Activated CD8-positive, alpha-beta memory T cell treated with anti-CD3 and anti-CD28 coated beads, Interleukin-2, amount 50 U/mL, for 4 hours (primary cell): Measurements from ENCODE around the gene MSS51.

ENCODE experiments used
- DNase-seq: peaks from one replicate; pipeline ENCODE4 v3.0.0-alpha.2; 2020

Gene MSS51

DNA sequence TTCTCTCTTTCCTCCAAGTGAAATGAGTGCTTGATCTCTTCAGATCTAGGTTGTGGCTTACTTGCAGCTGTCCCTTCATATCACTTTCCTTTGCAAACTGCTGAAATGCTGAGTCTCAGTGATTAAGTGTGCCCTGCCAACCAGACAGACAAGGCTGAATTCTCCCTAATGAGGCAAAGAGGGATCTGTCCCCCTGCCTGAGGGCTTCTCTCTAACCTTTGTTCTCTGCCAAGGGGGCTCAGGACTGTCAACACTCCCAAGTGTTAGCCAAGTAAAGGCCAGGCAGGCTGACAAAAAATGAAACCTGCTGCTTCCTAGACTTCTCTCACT, at the start of gene MSS51:
MSS51 (minus strand) TSS at position 24 of the 330 bp plus-strand sequence. CDS start 5,277 bp downstream, outside the sequence.
- no peak for DNase-seq

DNA sequence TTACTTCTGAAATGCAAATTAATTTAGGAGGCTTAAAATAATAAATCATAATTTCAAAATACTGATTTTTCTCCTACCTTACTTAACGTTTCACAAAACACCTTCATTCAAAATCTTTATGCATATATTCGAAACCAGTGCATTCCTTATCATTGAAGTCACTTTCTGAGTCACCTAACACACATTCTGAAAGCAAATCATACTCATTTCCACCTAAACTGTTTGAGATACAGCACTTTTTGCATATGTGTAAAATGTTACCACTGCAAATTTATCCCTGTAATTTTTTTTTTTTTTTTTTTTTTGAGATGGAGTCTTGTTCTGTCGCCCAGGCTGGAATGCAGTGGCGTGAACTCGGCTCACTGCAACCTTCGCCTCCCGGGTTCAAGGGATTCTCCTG, 46.8 kb upstream of the MSS51 start:
- no peak for DNase-seq

GRCh38 chr10:73478636-73479035, 45.3 kb upstream of the MSS51 start:
- no peak for DNase-seq

GRCh38 chr10:73471226-73471625, 37.9 kb upstream of the MSS51 start:
- no peak for DNase-seq

DNA sequence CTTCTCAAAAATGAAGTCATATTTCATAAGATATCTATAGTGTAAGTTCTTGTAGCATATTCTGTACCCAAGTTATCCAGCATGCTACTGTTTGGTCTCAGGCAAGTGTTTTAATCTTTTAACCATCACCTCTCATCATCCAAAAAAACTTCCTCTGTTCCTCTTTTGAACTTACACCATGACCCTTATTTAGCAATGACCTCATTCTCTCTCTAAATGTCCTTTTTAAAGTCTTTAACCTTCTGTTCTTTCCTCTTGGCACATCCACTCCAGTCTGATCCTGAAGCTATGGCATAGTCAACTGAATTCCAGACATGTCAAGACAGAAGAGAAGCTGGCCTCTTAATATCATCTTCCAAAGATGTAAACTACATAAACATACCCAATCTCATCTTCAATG, 36.2 kb upstream of the MSS51 start:
- no peak for DNase-seq

GRCh38 chr10:73467206-73467605, 33.8 kb upstream of the MSS51 start:
- DNase-seq, result no peak

DNA sequence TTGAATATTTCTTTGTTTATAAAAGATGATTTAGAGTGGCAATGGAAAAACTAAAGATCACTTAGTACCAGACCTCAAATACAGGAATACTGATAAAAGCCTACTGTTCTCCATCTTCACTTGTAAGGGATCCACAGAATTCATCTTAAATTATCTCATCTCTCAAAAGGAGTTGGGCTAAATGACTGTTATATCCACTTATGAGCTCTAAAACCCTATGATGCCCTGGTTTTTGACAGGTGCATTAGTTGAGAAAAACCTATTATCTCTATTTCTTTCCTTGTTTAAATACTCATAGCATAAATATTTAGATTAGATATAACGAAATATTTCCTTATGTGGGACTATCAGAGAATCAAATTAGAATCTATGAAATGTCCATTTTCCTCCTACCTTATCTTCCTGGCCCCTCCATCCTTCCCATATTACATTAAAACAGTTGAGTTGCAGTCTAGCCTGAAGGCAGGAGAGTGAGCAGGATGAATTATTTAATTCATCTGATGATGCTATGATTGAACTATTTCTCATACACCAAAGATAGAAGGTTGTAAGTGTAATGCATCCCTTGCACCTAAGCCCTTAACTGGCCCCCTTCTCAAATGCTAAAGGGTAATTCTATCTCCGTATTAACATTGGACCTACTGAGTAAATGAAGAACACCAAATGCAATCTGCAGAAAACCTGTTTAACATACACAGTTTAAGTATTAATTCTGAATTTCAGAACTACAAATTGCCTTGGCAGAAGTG, 32.8 kb upstream of the MSS51 start:
- DNase-seq, result no peak

DNA sequence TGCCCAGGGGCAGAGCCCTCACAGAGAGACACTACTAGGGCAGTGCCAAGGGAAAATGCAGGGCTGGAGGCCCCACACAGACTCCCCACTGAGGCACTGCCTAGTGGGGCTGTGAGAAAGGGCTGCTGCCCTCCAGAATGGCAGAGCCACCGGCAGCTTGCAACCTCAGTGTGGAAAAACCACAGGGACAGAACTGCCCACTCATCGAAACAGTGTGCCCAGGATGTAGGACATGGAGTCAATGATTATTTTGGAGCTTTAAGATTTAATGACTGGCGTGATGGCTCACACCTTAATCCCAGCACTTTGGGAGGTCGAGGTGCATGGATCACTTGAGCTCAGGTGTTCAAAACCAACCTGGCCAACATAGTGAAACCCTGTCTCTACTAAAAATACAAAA, 27.5 kb upstream of the MSS51 start:
- DNase-seq, result no peak

- DNase-seq, result no peak
Observed at GRCh38 chr10:73459683-73460314, 26.4 kb upstream of the MSS51 start.

- no peak for DNase-seq
Observed at GRCh38 chr10:73456187-73456890, 23.0 kb upstream of the MSS51 start.

GRCh38 chr10:73449113-73449512, 15.8 kb upstream of the MSS51 start:
- no peak for DNase-seq

DNA sequence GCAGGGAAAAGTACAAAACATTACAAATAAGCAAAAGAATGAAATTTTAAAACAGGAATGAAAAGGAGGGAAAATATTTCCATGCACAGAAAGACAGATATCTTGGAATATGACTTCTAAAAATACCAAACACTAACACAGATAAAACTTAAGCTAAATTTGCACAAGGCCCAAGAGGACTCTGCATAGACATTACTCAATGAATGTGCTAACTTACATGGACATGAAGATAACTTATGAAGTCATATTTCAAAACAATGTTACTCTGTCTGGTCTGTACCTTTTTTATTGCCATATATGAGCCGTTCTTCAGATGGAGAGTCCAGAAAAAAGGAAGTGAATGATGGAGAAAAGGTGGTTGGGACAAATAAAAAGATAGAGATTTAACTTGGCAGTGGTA, 15.0 kb upstream of the MSS51 start:
- DNase-seq, result no peak

- DNase-seq, result no peak
Observed at GRCh38 chr10:73446926-73447325, 13.6 kb upstream of the MSS51 start.

DNA sequence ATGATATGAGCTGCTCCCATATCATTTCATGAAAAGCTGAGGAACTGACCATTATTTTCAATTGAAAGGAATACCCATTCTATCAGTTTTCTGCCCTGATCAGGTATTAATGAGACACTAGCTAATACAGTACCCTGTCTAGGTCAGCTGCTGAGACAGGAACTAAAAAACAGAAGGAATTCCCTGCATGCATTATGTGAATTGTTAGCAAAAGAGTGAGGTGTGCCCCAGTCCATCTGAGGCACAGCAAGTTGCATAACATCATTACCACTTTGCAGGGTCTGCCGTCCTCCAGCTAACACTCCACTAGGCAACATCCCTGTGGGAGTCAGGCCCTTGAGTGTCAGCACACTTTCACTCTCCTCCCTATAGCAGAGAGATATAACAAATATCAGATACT, 11.1 kb upstream of the MSS51 start:
- no peak for DNase-seq

GRCh38 chr10:73439605-73440312, 6.4 kb upstream of the MSS51 start:
- no peak for DNase-seq

DNA sequence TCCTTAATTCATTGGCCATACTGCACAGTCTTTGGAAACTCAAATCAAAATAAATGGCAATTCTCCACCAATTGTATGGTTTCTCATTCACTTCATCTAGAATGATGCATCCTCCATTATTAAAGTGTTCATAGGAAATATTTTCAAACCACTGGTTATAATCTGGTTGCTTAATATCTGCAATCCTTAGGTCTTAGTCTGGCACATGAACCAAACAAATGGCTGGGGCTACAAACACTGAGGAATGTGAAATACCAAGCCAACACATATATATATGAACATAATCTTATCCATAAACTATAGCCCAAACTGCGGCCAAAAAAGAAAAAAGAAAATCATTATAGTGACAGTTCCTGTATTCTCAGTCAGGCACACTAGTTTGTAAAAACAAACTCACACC, 5.7 kb upstream of the MSS51 start:
- no peak for DNase-seq

DNA sequence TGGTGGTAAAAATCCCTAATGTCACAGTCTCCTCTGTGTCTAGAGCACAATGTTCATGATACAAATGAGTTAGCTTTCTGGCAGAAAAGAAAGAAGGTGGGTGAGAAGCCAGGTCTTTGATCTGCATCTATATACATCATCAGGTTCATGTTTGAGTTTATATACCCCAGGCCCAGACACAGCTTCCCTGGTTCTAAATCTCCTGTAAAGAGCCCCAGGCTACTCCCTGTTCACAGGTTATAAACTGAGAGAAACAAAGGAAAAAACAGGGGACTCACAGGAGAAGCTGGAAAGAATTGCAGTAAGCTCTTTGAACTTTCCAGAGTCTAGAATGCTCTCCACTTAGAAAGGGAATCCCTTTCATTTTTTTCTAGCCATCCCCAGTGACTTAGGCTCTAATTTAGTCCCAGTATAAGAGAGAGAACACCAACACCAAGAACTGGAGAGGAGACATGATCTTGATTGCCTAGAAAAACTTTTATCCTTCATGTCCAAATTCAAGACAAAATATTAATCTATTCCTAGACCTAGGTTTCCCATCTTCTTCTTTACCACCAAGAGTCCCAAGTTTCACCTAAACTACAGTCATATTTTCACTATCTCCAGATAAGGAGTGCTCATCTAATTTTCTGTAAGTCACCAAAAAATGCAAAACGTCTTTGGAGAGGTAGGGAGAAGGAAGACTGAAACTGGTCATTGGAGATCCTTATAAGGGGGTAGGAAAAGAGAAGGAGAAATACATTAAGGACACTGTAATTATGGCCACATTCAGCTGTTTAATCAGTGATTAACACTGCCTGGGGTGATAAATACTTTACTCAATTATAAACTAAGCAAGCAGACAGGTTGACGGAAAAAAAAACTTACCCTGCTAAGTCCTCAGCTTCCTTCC, 469 bp downstream of the MSS51 start:
- no peak for DNase-seq

DNA sequence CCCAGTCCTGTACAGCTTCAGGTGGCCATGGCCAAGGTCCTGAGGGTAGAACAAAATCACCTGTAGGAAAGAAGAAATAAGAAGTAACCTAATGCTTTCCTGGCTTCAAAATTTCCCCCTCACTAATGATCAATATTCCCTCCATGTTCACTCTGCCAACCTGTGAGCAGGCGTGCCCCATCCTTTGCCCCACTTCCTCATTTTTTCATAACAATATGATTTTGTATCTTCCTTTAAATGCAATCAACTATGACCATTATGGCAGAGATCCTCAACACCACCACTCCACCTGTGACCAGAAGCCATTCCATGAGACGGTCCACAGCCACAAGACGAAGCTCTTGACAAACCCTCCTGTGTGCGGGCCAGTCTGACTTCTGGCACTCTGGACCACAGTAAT, 7.0 kb downstream of the MSS51 start:
- no peak for DNase-seq

GRCh38 chr10:73424478-73424877, 8.9 kb downstream of the MSS51 start:
- DNase-seq, result no peak

DNA sequence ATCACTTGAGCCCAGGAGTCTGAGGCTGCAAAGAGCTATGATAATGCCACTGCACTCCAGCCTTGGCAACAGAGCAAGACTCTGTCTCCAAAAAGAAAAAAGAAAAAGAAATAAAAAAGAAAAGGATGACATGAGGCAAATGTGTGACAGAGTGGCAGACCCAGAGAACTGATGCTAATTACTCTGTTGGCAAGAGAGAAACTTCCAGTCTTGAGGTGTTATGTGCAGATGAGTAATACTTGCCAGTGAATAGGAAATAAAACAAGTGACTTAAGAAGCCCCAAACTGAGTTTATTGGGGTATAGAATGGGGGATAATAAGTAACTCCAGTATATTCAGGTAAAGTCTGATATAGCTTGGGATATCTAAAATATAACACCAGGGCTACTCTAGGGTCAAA, 10.1 kb downstream of the MSS51 start:
- no peak for DNase-seq

GRCh38 chr10:73416571-73416970, 16.8 kb downstream of the MSS51 start:
- DNase-seq, result no peak

GRCh38 chr10:73414230-73414945, 19.0 kb downstream of the MSS51 start:
- DNase-seq, result no peak
